A549 (cell line): Measurements from ENCODE around the gene GPX2. TPM values are rescaled to one million over a fixed set of nuclear protein-coding genes. Genes with fewer than 3 reads are reported as not detected.

Source experiments
- ATAC-seq, 2 experiments: fragments of 200-7000 bp in 1 of 2; fragments of >200 bp in 1 of 2; cut with Nextera tagmentation in 1 of 2; cut with Tn5 transposase in 1 of 2; 3 replicates each; pipeline versions ENCODE4 v1.8.0 to v1.9.1; 2018 to 2020; ENCODE audit warnings: mild to moderate bottlenecking in 1 of 2, moderate library complexity in 1 of 2
- CTCF ChIA-PET: fragments of 300-600 bp; sonication (Branson Sonifier 250); formaldehyde crosslinking; extraction: SDS; loops from one replicate; lab custom pipeline; 2021; ENCODE audit warnings: antibody characterized with exemption, inconsistent platforms; lab: Yijun Ruan, JAX
- POLR2A ChIA-PET: fragments of 350-600 bp; formaldehyde crosslinking; extraction: SDS; loops from one replicate; lab custom pipeline; 2021; ENCODE audit warnings: antibody characterized with exemption, inconsistent platforms; lab: Yijun Ruan, JAX
- DNase-seq, 2 experiments: peaks; one replicate each; pipeline versions ENCODE4 v3.0.0 to v3.0.0-alpha.2; 2011 to 2016; ENCODE audit warnings: low read depth in 1 of 2, low spot score in 1 of 2
- FAIRE-seq: peaks from 2 replicates; lab custom pipeline; 2011; peaks lifted over from hg19 to GRCh38; lab: Jason Lieb, UNC
- H3K27ac ChIP-seq, 2 experiments: fragments of >200 bp; sonication (Bioruptor Twin); formaldehyde crosslinking; 3 replicates each; pipeline ENCODE4 v1.5.1; 2016 to 2017
- H3K4me1 ChIP-seq: fragments of >200 bp; sonication (Bioruptor Twin); formaldehyde crosslinking; 3 replicates; pipeline ENCODE4 v1.6.1; 2016
- H3K4me2 ChIP-seq: fragments of >200 bp; sonication (Bioruptor Twin); formaldehyde crosslinking; 3 replicates; pipeline ENCODE4 v1.6.1; 2016
- H3K4me3 ChIP-seq: fragments of >200 bp; sonication (Bioruptor Twin); formaldehyde crosslinking; 3 replicates; pipeline ENCODE4 v1.5.1; 2016
- H3K9me3 ChIP-seq: fragments of >200 bp; sonication (Bioruptor Twin); formaldehyde crosslinking; 3 replicates; pipeline ENCODE4 v1.6.1; 2016
- CBX2 ChIP-seq: fragments of 200-600 bp; sonication (generic); IDR thresholded peaks from 2 replicates; pipeline ENCODE4 v1.6.1; 2016; ENCODE audit warnings: low read depth, mild to moderate bottlenecking, borderline replicate concordance
- EHMT2 ChIP-seq: fragments of 200-600 bp; sonication (generic); IDR thresholded peaks from 2 replicates; pipeline ENCODE4 v1.6.1; 2016; ENCODE audit warnings: antibody characterized with exemption, low read depth, mild to moderate bottlenecking, moderate library complexity
- FOSB ChIP-seq: fragments of 250-450 bp; sonication (Bioruptor Pico); IDR thresholded peaks from 2 replicates; pipeline ENCODE4 v1.5.0; 2020; ENCODE audit warnings: mild to moderate bottlenecking, moderate library complexity
- FOXS1 ChIP-seq: fragments of 250-450 bp; sonication (Bioruptor Pico); IDR thresholded peaks from 2 replicates; pipeline ENCODE4 v1.5.0; 2020; ENCODE audit warnings: mild to moderate bottlenecking, moderate library complexity
- HDAC2 ChIP-seq: fragments of 200-600 bp; sonication (generic); IDR thresholded peaks from 2 replicates; pipeline ENCODE4 v1.6.1; 2016
- HOXA7 ChIP-seq: fragments of 250-450 bp; sonication (Bioruptor Pico); IDR thresholded peaks from 2 replicates; pipeline ENCODE4 v1.5.0; 2020; ENCODE audit warnings: mild to moderate bottlenecking, moderate library complexity
- HOXB5 ChIP-seq: fragments of 250-450 bp; sonication (Bioruptor Pico); IDR thresholded peaks from 2 replicates; pipeline ENCODE4 v1.5.0; 2020; ENCODE audit warnings: mild to moderate bottlenecking, moderate library complexity
- NPAS2 ChIP-seq: fragments of 250-450 bp; sonication (Bioruptor Pico); IDR thresholded peaks from 2 replicates; pipeline ENCODE4 v1.8.0; 2022; ENCODE audit warnings: mild to moderate bottlenecking, moderate library complexity, borderline replicate concordance
- RARB ChIP-seq: fragments of 250-450 bp; sonication (Bioruptor Pico); IDR thresholded peaks from 2 replicates; pipeline ENCODE4 v1.8.0; 2021; ENCODE audit warnings: mild to moderate bottlenecking, moderate library complexity
- RCOR1 ChIP-seq: fragments of 150-350 bp; IDR thresholded peaks from 2 replicates; pipeline ENCODE4 v1.6.1; 2014; ENCODE audit warnings: antibody characterized with exemption, low read length, low read depth
- RFX5 ChIP-seq: fragments of 450-650 bp; IDR thresholded peaks from 2 replicates; pipeline ENCODE4 v1.7.1; 2014; ENCODE audit warnings: antibody characterized with exemption, mild to moderate bottlenecking, moderate library complexity
- SREBF2 ChIP-seq: fragments of 450-650 bp; IDR thresholded peaks from 2 replicates; pipeline ENCODE4 v1.6.1; 2014; ENCODE audit warnings: mild to moderate bottlenecking, moderate library complexity
- ZC3H11A ChIP-seq: fragments of 450-650 bp; IDR thresholded peaks from 2 replicates; pipeline ENCODE4 v1.6.1; 2014; ENCODE audit warnings: antibody characterized with exemption, mild to moderate bottlenecking
- ZFP36 ChIP-seq: fragments of 450-650 bp; IDR thresholded peaks from 2 replicates; pipeline ENCODE4 v1.6.1; 2014; ENCODE audit warnings: borderline replicate concordance; ENCODE audit not compliant: partially characterized antibody
- WGBS: methylation state at CpG from one replicate; pipeline ENCODE4 v1.1.6; 2017; ENCODE audit errors: missing lambda C conversion rate; 5-methylcytosine and 5-hydroxymethylcytosine counted together
- polyA plus RNA-seq, 4 experiments: library from polyadenylated mRNA; depleted of rRNA in 3 of 4; stranded (reverse); fragments of >200 nt; fragmentation: RNase III in 1 of 4; extraction: RNeasy Plus Mini Kit Qiagen cat#74134 plus additional on column Dnase treatment in 1 of 4; gene quantifications; 2 replicates in 3 of 4; 3 replicates in 1 of 4; pipeline ENCODE4 v1.2.3, GENCODE V29; 2011 to 2017
- TF ChIP-seq, protein P1 (sequence below): fragments of >200 bp; sonication (Bioruptor Twin); formaldehyde crosslinking; IDR thresholded peaks from 2 replicates; pipeline ENCODE4 v1.6.1; 2016
- TF ChIP-seq, protein P2 (sequence below): IDR thresholded peaks from 2 replicates; pipeline ENCODE4 v1.6.1; 2012; ENCODE audit warnings: low read depth, borderline replicate concordance
- TF ChIP-seq, protein P3 (sequence below): fragments of >200 bp; sonication (Bioruptor Twin); formaldehyde crosslinking; IDR thresholded peaks from 3 replicates; pipeline ENCODE4 v1.6.1; 2016
- TF ChIP-seq, protein P4 (sequence below): fragments of 250-450 bp; sonication (Bioruptor Pico); IDR thresholded peaks from 2 replicates; pipeline ENCODE4 v1.5.0; 2020; ENCODE audit warnings: low read depth, mild to moderate bottlenecking, moderate library complexity
- TF ChIP-seq, protein P5 (sequence below): fragments of 150-350 bp; IDR thresholded peaks from 2 replicates; pipeline ENCODE4 v1.6.1; 2014; ENCODE audit warnings: low read depth, mild to moderate bottlenecking, low read length

GPX2 gene
- polyA plus RNA-seq, 2 of the 4 experiments (the other 2 are of a cell fraction) = 382 to 876 TPM

DNA sequence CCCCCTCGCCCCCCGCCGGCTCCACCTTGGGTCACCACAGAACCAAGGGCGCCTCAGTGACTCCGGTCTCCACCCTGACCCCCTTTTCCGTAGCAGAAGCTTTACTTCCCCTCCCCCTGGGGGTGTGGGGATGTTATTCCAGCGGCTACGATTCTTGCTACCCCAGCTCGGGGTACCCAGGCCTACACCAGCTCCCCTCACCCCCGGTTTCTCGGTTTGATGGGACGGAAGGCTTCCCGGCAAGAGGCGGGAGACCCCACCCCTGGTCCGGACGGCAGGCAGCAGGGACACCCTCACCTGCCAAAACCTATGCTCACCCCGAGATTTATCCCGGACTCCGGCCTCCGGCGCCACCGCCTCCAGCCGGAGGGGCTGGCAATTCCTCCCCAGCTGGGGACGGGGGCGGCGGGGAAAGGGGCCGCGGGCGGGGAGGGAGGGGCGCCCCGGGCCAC lies 29.0 kb upstream of the GPX2 start:
- ChIA-PET CTCF (interaction anchor here (1.0 to 2.0 kb wide), 3 partner anchors 9 to 11 kb away, joined by 3 to 11 read pairs (median 4); no protein-coding TSS in a partner anchor), POLR2A (interaction anchor here (0.6 kb wide), 1 partner anchor 185 kb away, joined by 3 read pairs; no protein-coding TSS in a partner anchor)

DNA sequence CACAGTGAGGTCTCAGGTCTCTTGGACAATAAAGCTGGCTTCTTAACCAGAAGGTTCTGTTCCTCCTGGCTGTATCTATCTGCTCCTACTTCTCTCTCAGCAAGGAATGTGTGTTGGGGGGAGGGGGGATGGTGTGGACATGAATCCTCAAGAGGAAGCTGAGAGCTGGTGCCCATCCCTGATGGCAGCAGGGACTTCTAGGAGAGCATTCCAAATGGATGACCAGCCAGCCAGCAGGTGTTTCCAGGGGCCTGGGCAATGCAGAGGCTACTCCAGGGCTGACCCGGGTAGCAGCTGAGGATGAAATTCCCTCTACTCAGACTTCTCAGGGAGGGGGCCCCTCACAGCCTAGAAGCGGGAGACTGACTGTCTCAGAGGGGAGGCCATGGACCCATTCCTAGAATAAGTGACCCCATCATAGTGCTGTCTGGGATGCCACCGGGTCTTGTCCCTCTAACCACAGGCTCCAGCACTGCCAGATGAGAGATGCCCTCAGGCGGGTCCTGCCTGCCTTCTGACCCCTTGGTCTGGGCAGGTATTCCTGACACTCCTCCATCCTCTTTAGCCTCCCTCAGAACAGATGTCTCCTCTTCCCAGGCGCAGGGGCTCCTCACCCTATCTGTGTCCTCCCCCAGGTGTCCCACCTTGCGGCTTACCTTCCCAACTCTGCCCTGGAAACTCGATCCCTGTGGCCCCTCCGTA lies 28.4 kb upstream of the GPX2 start:
- peaks cover 22% of the 10 kb centered on the region; the same call in 2 of the 3 replicates for H3K4me1 ChIP-seq
- 69% methylated on average over 7 of the region's 8 CpGs for WGBS
- H3K4me3 ChIP-seq = peak overlapping the region; percentile 61
- H3K9me3 ChIP-seq = no peaks in the 10 kb centered on the region
- ATAC-seq = peak; percentile 37 to 45; a peak in 3 of 6 replicates
- CTCF ChIA-PET = interaction anchor here (1.0 to 2.0 kb wide), 4 partner anchors 8 to 147 kb away, joined by 3 to 11 read pairs (median 4); no protein-coding TSS in a partner anchor
- peak overlapping the region; percentile 79 to 94 for H3K27ac ChIP-seq
- DNase-seq = peak; percentile 23 to 46
- POLR2A ChIA-PET = interaction anchor here (0.6 to 1.1 kb wide), 2 partner anchors 15 to 185 kb away, joined by 3 to 4 read pairs; partner anchors contain the start of gene FNTB
- peak overlapping the region; percentile 94 for H3K4me2 ChIP-seq
- TF ChIP-seq FOSB = no peak
- no peak for TF ChIP-seq ZC3H11A
- no peak for TF ChIP-seq HOXA7 (CRISPR knock-in tag)
- TF ChIP-seq FOXS1 = no peak
- no peak for TF ChIP-seq SREBF2
- no peak for TF ChIP-seq EHMT2
- TF ChIP-seq NPAS2 (CRISPR knock-in tag) = no peak
- TF ChIP-seq HDAC2 = no peak
- TF ChIP-seq, protein P1, sequence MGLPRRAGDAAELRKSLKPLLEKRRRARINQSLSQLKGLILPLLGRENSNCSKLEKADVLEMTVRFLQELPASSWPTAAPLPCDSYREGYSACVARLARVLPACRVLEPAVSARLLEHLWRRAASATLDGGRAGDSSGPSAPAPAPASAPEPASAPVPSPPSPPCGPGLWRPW = no peak
- TF ChIP-seq RCOR1 = no peak
- TF ChIP-seq, protein P2, sequence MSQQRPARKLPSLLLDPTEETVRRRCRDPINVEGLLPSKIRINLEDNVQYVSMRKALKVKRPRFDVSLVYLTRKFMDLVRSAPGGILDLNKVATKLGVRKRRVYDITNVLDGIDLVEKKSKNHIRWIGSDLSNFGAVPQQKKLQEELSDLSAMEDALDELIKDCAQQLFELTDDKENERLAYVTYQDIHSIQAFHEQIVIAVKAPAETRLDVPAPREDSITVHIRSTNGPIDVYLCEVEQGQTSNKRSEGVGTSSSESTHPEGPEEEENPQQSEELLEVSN = no peak
- TF ChIP-seq, protein P3, sequence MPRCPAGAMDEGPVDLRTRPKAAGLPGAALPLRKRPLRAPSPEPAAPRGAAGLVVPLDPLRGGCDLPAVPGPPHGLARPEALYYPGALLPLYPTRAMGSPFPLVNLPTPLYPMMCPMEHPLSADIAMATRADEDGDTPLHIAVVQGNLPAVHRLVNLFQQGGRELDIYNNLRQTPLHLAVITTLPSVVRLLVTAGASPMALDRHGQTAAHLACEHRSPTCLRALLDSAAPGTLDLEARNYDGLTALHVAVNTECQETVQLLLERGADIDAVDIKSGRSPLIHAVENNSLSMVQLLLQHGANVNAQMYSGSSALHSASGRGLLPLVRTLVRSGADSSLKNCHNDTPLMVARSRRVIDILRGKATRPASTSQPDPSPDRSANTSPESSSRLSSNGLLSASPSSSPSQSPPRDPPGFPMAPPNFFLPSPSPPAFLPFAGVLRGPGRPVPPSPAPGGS = no peak
- TF ChIP-seq ZFP36 = no peak
- no peak for TF ChIP-seq CBX2
- TF ChIP-seq, protein P4, sequence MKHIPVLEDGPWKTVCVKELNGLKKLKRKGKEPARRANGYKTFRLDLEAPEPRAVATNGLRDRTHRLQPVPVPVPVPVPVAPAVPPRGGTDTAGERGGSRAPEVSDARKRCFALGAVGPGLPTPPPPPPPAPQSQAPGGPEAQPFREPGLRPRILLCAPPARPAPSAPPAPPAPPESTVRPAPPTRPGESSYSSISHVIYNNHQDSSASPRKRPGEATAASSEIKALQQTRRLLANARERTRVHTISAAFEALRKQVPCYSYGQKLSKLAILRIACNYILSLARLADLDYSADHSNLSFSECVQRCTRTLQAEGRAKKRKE (CRISPR knock-in tag) = no peak
- no peak for TF ChIP-seq RARB (CRISPR knock-in tag)
- TF ChIP-seq RFX5 = no peak
- TF ChIP-seq HOXB5 = no peak
- no peak for FAIRE-seq

More for the DNA sequence above, 29.0 kb upstream of the GPX2 start:
- H3K9me3 ChIP-seq = no peaks in the 10 kb centered on the region
- no peak for TF ChIP-seq ZFP36
- TF ChIP-seq, protein P5, sequence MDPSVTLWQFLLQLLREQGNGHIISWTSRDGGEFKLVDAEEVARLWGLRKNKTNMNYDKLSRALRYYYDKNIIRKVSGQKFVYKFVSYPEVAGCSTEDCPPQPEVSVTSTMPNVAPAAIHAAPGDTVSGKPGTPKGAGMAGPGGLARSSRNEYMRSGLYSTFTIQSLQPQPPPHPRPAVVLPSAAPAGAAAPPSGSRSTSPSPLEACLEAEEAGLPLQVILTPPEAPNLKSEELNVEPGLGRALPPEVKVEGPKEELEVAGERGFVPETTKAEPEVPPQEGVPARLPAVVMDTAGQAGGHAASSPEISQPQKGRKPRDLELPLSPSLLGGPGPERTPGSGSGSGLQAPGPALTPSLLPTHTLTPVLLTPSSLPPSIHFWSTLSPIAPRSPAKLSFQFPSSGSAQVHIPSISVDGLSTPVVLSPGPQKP = no peak
- TF ChIP-seq, all 56 proteins: peak for 0
- ATAC-seq (peak in 1 of 2 experiments; percentile 22; a peak in 3 of 6 replicates), DNase-seq (no peak), FAIRE-seq (no peak)
- peak overlapping the region; percentile 79 to 94 for H3K27ac ChIP-seq
- peaks cover 22% of the 10 kb centered on the region; the same call in 2 of the 3 replicates for H3K4me1 ChIP-seq
- peak overlapping the region; percentile 61 for H3K4me3 ChIP-seq
- H3K4me2 ChIP-seq = peak overlapping the region; percentile 94
- 9% methylated on average over 5 of the region's 31 CpGs for WGBS
